ENCODE results near the gene NPHP1. TPM values are rescaled to one million over a fixed set of nuclear protein-coding genes. Genes with fewer than 3 reads are reported as not detected.

The NPHP1 gene
- total and polyA plus RNA-seq, 2 of the 8 experiments (the other 6 are each of a cell fraction or from before 2014, with no cell fraction given) = 1.4 to 2.8 TPM

DNA sequence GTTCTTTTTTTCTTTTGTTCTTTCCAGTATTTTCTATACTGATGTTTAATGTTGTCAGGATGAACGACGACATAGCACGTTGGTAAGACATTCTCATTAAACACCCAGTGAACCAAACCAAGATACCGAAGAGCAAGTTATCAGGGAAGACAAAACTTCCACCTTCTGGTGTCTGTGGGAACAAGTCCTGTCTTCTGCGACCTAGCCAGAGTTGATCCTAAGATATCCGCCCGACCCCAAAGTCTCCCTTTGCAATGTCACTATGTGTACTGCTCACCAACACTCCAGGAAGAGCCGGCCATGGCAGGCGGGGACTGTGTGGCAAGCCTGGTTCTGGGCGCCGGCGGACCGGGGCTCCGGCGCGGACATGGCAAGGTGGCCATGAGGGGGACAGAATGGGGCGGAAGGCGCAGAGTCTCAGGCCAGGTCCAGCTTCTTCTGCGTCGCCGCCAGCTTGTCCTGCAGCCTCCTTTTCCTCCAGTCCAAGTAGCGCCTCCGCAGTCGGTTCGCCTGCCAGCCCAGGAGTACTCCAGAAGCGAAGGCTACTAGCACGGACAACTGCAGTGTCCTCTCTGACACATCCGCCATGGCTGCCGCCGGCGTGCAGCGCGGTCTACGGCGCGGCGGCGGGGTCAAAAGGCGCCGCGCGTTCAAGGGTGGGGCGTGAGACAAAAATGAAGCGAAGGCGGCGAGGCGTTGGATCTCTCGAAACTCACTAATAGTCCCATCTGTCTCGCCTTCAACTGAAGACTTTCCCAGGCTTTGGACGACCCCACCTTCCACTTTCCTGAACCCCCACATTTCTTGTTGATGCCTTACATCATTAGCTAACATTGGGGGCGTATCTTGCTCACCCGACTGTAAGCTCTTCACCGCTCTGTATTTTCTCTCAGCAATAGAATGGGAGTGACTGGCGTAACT lies 7.4 kb upstream of the NPHP1 start, which contains the start of gene MTLN (continued):
- TF ChIP-seq EZH2 (IDR thresholded peaks at IDR 0.05; ENCODE audit: low read depth, low read length, severe bottlenecking) (no peak), CHD7 (IDR thresholded peaks at IDR 0.05; ENCODE audit: insufficient replicate concordance, low read length) (no peak), ASH2L (IDR thresholded peaks at IDR 0.05; ENCODE audit: low read length) (peak; percentile 62), KDM4A (IDR thresholded peaks at IDR 0.05; ENCODE audit: low read depth, low read length, severe bottlenecking) (peak; percentile 81), KDM5A (IDR thresholded peaks at IDR 0.05; ENCODE audit: low read length) (0 out of 2 replicates have a peak, but pooled peaks have one; percentile 55), PHF8 (conservative IDR thresholded peaks at IDR 0.05; ENCODE audit: low read depth, low read length) (peak; percentile 89), RXRA (IDR thresholded peaks at IDR 0.05; ENCODE audit: insufficient read depth, low read depth, low read length) (no peak), CHD1 (IDR thresholded peaks at IDR 0.05; ENCODE audit: low read depth, low read length) (no peak), CREB1 (IDR thresholded peaks at IDR 0.05) (0 out of 2 replicates have a peak, but pooled peaks have one; percentile 33)
